Ovary (tissue), 9 donors: ENCODE measurements around the gene NAALADL1. TPM values are rescaled to one million over a fixed set of nuclear protein-coding genes. Genes with fewer than 3 reads are reported as not detected.

Experiments
- DNase-seq, 5 donors: peaks; one replicate each; pipeline ENCODE4 v3.0.0-alpha.2; 2019 to 2020
- H3K27ac ChIP-seq, 2 donors: fragments of 200-600 bp; one replicate each; pipeline versions ENCODE4 v1.5.1 to v1.8.0; 2019 to 2022
- H3K27me3 ChIP-seq: fragments of 200-600 bp; one replicate; pipeline ENCODE4 v1.8.0; 2022
- H3K36me3 ChIP-seq: fragments of 200-600 bp; sonication (generic); one replicate; pipeline ENCODE4 v1.5.1; 2019
- H3K4me1 ChIP-seq: one replicate; pipeline ENCODE4 v1.8.1; 2013; ENCODE audit warnings: mild to moderate bottlenecking, moderate library complexity; ENCODE audit not compliant: insufficient read depth
- H3K4me3 ChIP-seq: fragments of 200-600 bp; sonication (generic); one replicate; pipeline ENCODE4 v1.5.1; 2017
- H3K9me3 ChIP-seq, 2 donors: fragments of 200-600 bp in 1 of 2; sonication (generic) in 1 of 2; one replicate each; pipeline versions ENCODE4 v1.5.1 to v1.8.1; 2013 to 2019; ENCODE audit warnings: mild to moderate bottlenecking in 1 of 2, moderate library complexity in 1 of 2
- CTCF ChIP-seq, 3 donors: fragments of 450-650 bp in 2 of 3; fragments of 200-600 bp in 1 of 3; IDR thresholded peaks; one replicate each; pipeline versions ENCODE4 v1.5.1 to v1.8.0; 2016 to 2022; ENCODE audit warnings: antibody characterized with exemption in 3 of 3, mild to moderate bottlenecking in 1 of 3
- EP300 ChIP-seq: sonication (generic); formaldehyde crosslinking; IDR thresholded peaks from one replicate; pipeline ENCODE4 v1.6.1; 2017; ENCODE audit warnings: antibody characterized with exemption
- POLR2A ChIP-seq: fragments of 450-650 bp; IDR thresholded peaks from one replicate; pipeline ENCODE4 v1.6.1; 2017; ENCODE audit warnings: antibody characterized with exemption, mild to moderate bottlenecking, moderate library complexity
- WGBS, 3 donors: extraction: QIAGEN DNeasy Blood & Tissue Kit in 1 of 3; methylation state at CpG; one replicate each; pipeline versions ENCODE4 v1.1.5 to v1.1.7; 2013 to 2017; 5-methylcytosine and 5-hydroxymethylcytosine counted together
- intact Hi-C, 4 donors: fragments of 100-400 bp; cut with DNase I; formaldehyde crosslinking; loops; one replicate each; pipeline versions ENCODE4 v1.11.0 to v1.15.1; 2022 to 2023
- microRNA-seq, 3 donors: library from miRNA; unstranded; fragments of <30 nt; microRNA quantifications; one replicate each; pipeline versions ENCODE4 to v1.2.0, GENCODE V29; 2019 to 2020
- polyA plus RNA-seq, 2 donors: library from polyadenylated mRNA; stranded (reverse); fragments of 200-250 nt in 1 of 2; fragments of 350-450 nt in 1 of 2; fragmentation: Illumina TruSeq in 1 of 2; extraction: RNeasy Lipid Tissue Mini Kit (QIAGEN cat#74804) in 1 of 2; gene quantifications; one replicate each; pipeline ENCODE4 v1.2.3, GENCODE V29; 2013 to 2014
- small RNA-seq: library from RNA; depleted of rRNA; stranded (forward); fragments of <200 nt; gene quantifications from one replicate; pipeline ENCODE3, GENCODE V24; 2016
- total RNA-seq, 7 donors: library from RNA; depleted of rRNA in 2 of 7; stranded (reverse); fragments of >200 nt in 2 of 7; fragmentation: NEBNext Ultra II Directional in 3 of 7; extraction: Animal tissue kit (Norgen Biotek cat#: 25700) in 3 of 7; gene quantifications; one replicate each; pipeline versions ENCODE4 v1.1.0 to v1.2.4, GENCODE V29; 2016 to 2023
- donor health status: DM: no; HTN: no; CAD: no; lungs with moderate emphysema.
- donor health status: DM: no; HTN: no; CAD: no.
- donor health status: Bipolar disorder and iron deficiency.
- donor health status: DM: yes; HTN: yes; CAD: no.
- donor health status: DM: no; HTN: no; CAD: no.
- donor health status: DM: yes; HTN: yes; CAD: no.

NAALADL1 gene
- total and polyA plus RNA-seq, 9 donors = 7.1 to 33.7 (median 17.6) TPM

GRCh38 chr11:64996327-64996709 is 62.0 kb downstream of the NAALADL1 start:
- Histone ChIP-seq H3K4me3 (peak overlapping the region; percentile 28), H3K4me1 (peaks cover 5% of the 10 kb centered on the region), H3K27ac (peak overlapping the region in 1 of 2 donors; percentile 2), H3K27me3 (no peaks in the 10 kb centered on the region), H3K9me3 (no peaks in the 10 kb centered on the region), H3K36me3 (no peaks in the 10 kb centered on the region)
- DNase-seq = no peak
- intact Hi-C loops = no loop called here
- TF ChIP-seq CTCF (IDR thresholded peaks at IDR 0.05) (no peak), POLR2A (no peak), EP300 (no peak)
- WGBS, 3 donors = 10 to 31% (median 12%) methylated on average over 11 of the region's 11 CpGs

Small RNAs within 50 kb of the gene (microRNA-seq; reads per million reads assigned to microRNA genes)
- gene MIR6879 = 0.18 to 0.79 (median 0.38) reads per million in 3 donors

Small RNAs within 50 kb of the gene (small RNA-seq; reads per million reads assigned to genes)
- gene MIR6879 (not detected), gene SNX15 (not detected)

Other genes with a start within 250 kb of the NAALADL1 start
- gene MEN1, start 248.0 kb downstream of the NAALADL1 start, total RNA-seq = 10 to 100 TPM; 17.5 to 28.6 (median 22.6) TPM
- gene MEN1, start 248.0 kb downstream of the NAALADL1 start, polyA plus RNA-seq = 10 to 100 TPM; 14.4 to 20.4 TPM
- 1 to 10 TPM; 2.6 to 9.5 (median 4.0) TPM for gene CDC42BPG, start 213.9 kb downstream of the NAALADL1 start, total RNA-seq
- 1 to 10 TPM in 1 of 2 donors, under 1 TPM in 1; 0.35 to 1.9 TPM for gene CDC42BPG, start 213.9 kb downstream of the NAALADL1 start, polyA plus RNA-seq
- gene EHD1, start 179.9 kb downstream of the NAALADL1 start, total RNA-seq = 10 to 100 TPM; 14.3 to 87.8 (median 42.2) TPM
- gene EHD1, start 179.9 kb downstream of the NAALADL1 start, polyA plus RNA-seq = 10 to 100 TPM; 14.5 to 14.8 TPM
- gene ATG2A, start 141.3 kb downstream of the NAALADL1 start, total RNA-seq = 10 to 100 TPM; 22.2 to 40.1 (median 30.4) TPM
- 10 to 100 TPM in 1 of 2 donors, 1 to 10 TPM in 1; 2.2 to 23.4 TPM for gene ATG2A, start 141.3 kb downstream of the NAALADL1 start, polyA plus RNA-seq
- 10 to 100 TPM in 5 of 7 donors, 1 to 10 TPM in 2; 9.0 to 12.8 (median 12.2) TPM for gene PPP2R5B, start 133.9 kb downstream of the NAALADL1 start, total RNA-seq
- 10 to 100 TPM in 1 of 2 donors, 1 to 10 TPM in 1; 8.0 to 16.2 TPM for gene PPP2R5B, start 133.9 kb downstream of the NAALADL1 start, polyA plus RNA-seq
- 1 to 10 TPM in 3 of 7 donors, under 1 TPM in 3, not detected in 1; 0.45 to 1.6 (median 0.88) TPM for gene GPHA2, start 122.7 kb downstream of the NAALADL1 start, total RNA-seq
- under 1 TPM in 1 of 2 donors, not detected in 1; 0.58 TPM for gene GPHA2, start 122.7 kb downstream of the NAALADL1 start, polyA plus RNA-seq
- gene MAJIN, start 86.4 kb downstream of the NAALADL1 start, total RNA-seq = under 1 TPM in 1 of 7 donors, not detected in 6; 0.46 TPM
- not detected for gene MAJIN, start 86.4 kb downstream of the NAALADL1 start, polyA plus RNA-seq
- gene BATF2, start 61.6 kb downstream of the NAALADL1 start, total RNA-seq = 1 to 10 TPM; 1.4 to 3.4 (median 2.3) TPM
- 1 to 10 TPM; 1.5 to 2.8 TPM for gene BATF2, start 61.6 kb downstream of the NAALADL1 start, polyA plus RNA-seq
- gene ARL2, start 44.4 kb downstream of the NAALADL1 start, total RNA-seq = 100 to 1,000 TPM in 4 of 7 donors, 10 to 100 TPM in 3; 77.3 to 147 (median 101) TPM
- 10 to 100 TPM; 60.9 to 86.3 TPM for gene ARL2, start 44.4 kb downstream of the NAALADL1 start, polyA plus RNA-seq
- 10 to 100 TPM; 10.2 to 30.5 (median 19.9) TPM for gene SNX15, start 31.1 kb downstream of the NAALADL1 start, total RNA-seq
- 10 to 100 TPM; 15.0 to 23.8 TPM for gene SNX15, start 31.1 kb downstream of the NAALADL1 start, polyA plus RNA-seq
- 10 to 100 TPM in 2 of 7 donors, 1 to 10 TPM in 5; 7.3 to 11.6 (median 8.5) TPM for gene SAC3D1, start 17.3 kb downstream of the NAALADL1 start, total RNA-seq
- 1 to 10 TPM; 1.1 to 7.6 TPM for gene SAC3D1, start 17.3 kb downstream of the NAALADL1 start, polyA plus RNA-seq
- 1 to 10 TPM in 2 of 7 donors, under 1 TPM in 4, not detected in 1; 0.38 to 2.8 (median 0.52) TPM for gene CDCA5, start 25.5 kb upstream of the NAALADL1 start, total RNA-seq
- 1 to 10 TPM; 1.0 to 1.2 TPM for gene CDCA5, start 25.5 kb upstream of the NAALADL1 start, polyA plus RNA-seq
- 10 to 100 TPM; 30.5 to 41.6 (median 35.1) TPM for gene ZFPL1, start 25.7 kb upstream of the NAALADL1 start, total RNA-seq
- gene ZFPL1, start 25.7 kb upstream of the NAALADL1 start, polyA plus RNA-seq = 10 to 100 TPM; 11.2 to 44.8 TPM
- gene VPS51, start 37.7 kb upstream of the NAALADL1 start, total RNA-seq = 100 to 1,000 TPM; 149 to 543 (median 231) TPM
- gene VPS51, start 37.7 kb upstream of the NAALADL1 start, polyA plus RNA-seq = 100 to 1,000 TPM in 1 of 2 donors, 10 to 100 TPM in 1; 51.1 to 221 TPM
- gene TM7SF2, start 53.3 kb upstream of the NAALADL1 start, total RNA-seq = 100 to 1,000 TPM in 1 of 7 donors, 10 to 100 TPM in 6; 30.0 to 170 (median 63.6) TPM
- 100 to 1,000 TPM in 1 of 2 donors, 10 to 100 TPM in 1; 88.8 to 128 TPM for gene TM7SF2, start 53.3 kb upstream of the NAALADL1 start, polyA plus RNA-seq
- 10 to 100 TPM; 10.0 to 33.7 (median 13.4) TPM for gene ZNHIT2, start 59.1 kb upstream of the NAALADL1 start, total RNA-seq
- gene ZNHIT2, start 59.1 kb upstream of the NAALADL1 start, polyA plus RNA-seq = 10 to 100 TPM in 1 of 2 donors, not detected in 1; 13.1 TPM
- gene FAU, start 63.6 kb upstream of the NAALADL1 start, total RNA-seq = 1,000 to 10,000 TPM; 1,141 to 2,272 (median 1,835) TPM
- 1,000 to 10,000 TPM; 1,053 to 1,798 TPM for gene FAU, start 63.6 kb upstream of the NAALADL1 start, polyA plus RNA-seq
- gene MRPL49, start 63.8 kb upstream of the NAALADL1 start, total RNA-seq = 10 to 100 TPM; 47.1 to 61.8 (median 50.4) TPM
- 100 to 1,000 TPM in 1 of 2 donors, 10 to 100 TPM in 1; 64.0 to 106 TPM for gene MRPL49, start 63.8 kb upstream of the NAALADL1 start, polyA plus RNA-seq
- 10 to 100 TPM; 21.1 to 73.0 (median 53.3) TPM for gene SYVN1, start 76.0 kb upstream of the NAALADL1 start, total RNA-seq
- gene SYVN1, start 76.0 kb upstream of the NAALADL1 start, polyA plus RNA-seq = 10 to 100 TPM; 26.7 to 59.6 TPM
- gene SPDYC, start 111.7 kb upstream of the NAALADL1 start, total RNA-seq = not detected
- under 1 TPM in 1 of 2 donors, not detected in 1; 0.07 TPM for gene SPDYC, start 111.7 kb upstream of the NAALADL1 start, polyA plus RNA-seq
- gene CAPN1, start 123.4 kb upstream of the NAALADL1 start, total RNA-seq = 100 to 1,000 TPM in 6 of 7 donors, 10 to 100 TPM in 1; 99.0 to 178 (median 128) TPM
- 10 to 100 TPM; 20.0 to 67.4 TPM for gene CAPN1, start 123.4 kb upstream of the NAALADL1 start, polyA plus RNA-seq
- gene POLA2, start 203.4 kb upstream of the NAALADL1 start, total RNA-seq = 10 to 100 TPM in 3 of 7 donors, 1 to 10 TPM in 4; 4.5 to 10.4 (median 8.6) TPM
- 10 to 100 TPM in 1 of 2 donors, 1 to 10 TPM in 1; 8.6 to 13.3 TPM for gene POLA2, start 203.4 kb upstream of the NAALADL1 start, polyA plus RNA-seq